G401 (cell line): ENCODE data around the gene INPP5J. TPM values are rescaled to one million over a fixed set of nuclear protein-coding genes. Genes with fewer than 3 reads are reported as not detected.
"Not testable (repeated sequence)": the region's sequence is repeated elsewhere in the genome, so short reads cannot be mapped to it uniquely, and the experiment has no call there.

Experiments used
- DNase-seq: peaks from one replicate; pipeline ENCODE4 v3.0.0-alpha.2; 2015; ENCODE audit warnings: low spot score
- in situ Hi-C: cut with HindIII; loops from 2 replicates; pipeline ENCODE4 v1.10.0; 2016; ENCODE audit warnings: low sequenced_read_pairs, mixed read lengths
- total RNA-seq: library from RNA; depleted of rRNA; stranded (reverse); fragments of >200 nt; shearing (Covaris generic); gene quantifications from 2 replicates; pipeline ENCODE4 v1.2.3, GENCODE V29; 2014

The INPP5J gene
- total RNA-seq, 1 experiment from 2014 or later: 3.0 TPM

GRCh38 chr22:31099841-31100761, 22.7 kb upstream of the INPP5J start:
- in situ Hi-C loops: no loop called here
- DNase-seq: no peak

GRCh38 chr22:31100762-31101525, 21.8 kb upstream of the INPP5J start:
- DNase-seq: no peak

GRCh38 chr22:31102441-31103081, 20.2 kb upstream of the INPP5J start:
- no peak for DNase-seq
- in situ Hi-C loops: no loop called here

More at GRCh38 chr22:31100762-31101525, 21.8 kb upstream of the INPP5J start:
- in situ Hi-C loops: no loop called here

GRCh38 chr22:31103111-31103510, 19.7 kb upstream of the INPP5J start:
- in situ Hi-C loops: no loop called here
- DNase-seq: no peak

GRCh38 chr22:31103899-31104694, 18.7 kb upstream of the INPP5J start:
- no peak for DNase-seq
- in situ Hi-C loops: no loop called here

GRCh38 chr22:31104869-31105268, 17.9 kb upstream of the INPP5J start:
- in situ Hi-C loops: no loop called here
- DNase-seq: no peak

GRCh38 chr22:31105282-31105929, 17.4 kb upstream of the INPP5J start:
- in situ Hi-C loops: no loop called here
- no peak for DNase-seq

- in situ Hi-C loops: no loop called here
- peak; percentile 33 for DNase-seq
Measured at GRCh38 chr22:31106001-31106571, 16.7 kb upstream of the INPP5J start.

- in situ Hi-C loops: no loop called here
- peak; percentile 38 for DNase-seq
Measured at GRCh38 chr22:31106731-31107177, 16.0 kb upstream of the INPP5J start.

- peak; percentile 98 for DNase-seq
- in situ Hi-C loops: no loop called here
Measured at GRCh38 chr22:31107178-31107893, 15.4 kb upstream of the INPP5J start, which contains the start of gene SELENOM. TSS of gene SELENOM (minus strand) at chr22:31107568. CDS start at chr22:31107505, 63 bp downstream.

GRCh38 chr22:31107894-31108218, 14.9 kb upstream of the INPP5J start:
- no peak for DNase-seq

GRCh38 chr22:31112547-31113091, 10.1 kb upstream of the INPP5J start:
- in situ Hi-C loops, DNase-seq: not testable (repeated sequence)

More at GRCh38 chr22:31107894-31108218, 14.9 kb upstream of the INPP5J start:
- in situ Hi-C loops: no loop called here

- no peak for DNase-seq
- in situ Hi-C loops: loop anchor here (5.0 kb wide), 1 partner anchor 54 kb away; no protein-coding TSS in a partner anchor
Measured at GRCh38 chr22:31118046-31118820, 4.5 kb upstream of the INPP5J start.

- in situ Hi-C loops: loop anchor here (5.0 kb wide), 1 partner anchor 53 kb away; no protein-coding TSS in a partner anchor
- no peak for DNase-seq
Measured at GRCh38 chr22:31119026-31119717, 3.6 kb upstream of the INPP5J start.

- in situ Hi-C loops: no loop called here
- DNase-seq: no peak
Measured at GRCh38 chr22:31120230-31120629, 2.5 kb upstream of the INPP5J start.

GRCh38 chr22:31120642-31121041, 2.1 kb upstream of the INPP5J start:
- in situ Hi-C loops: no loop called here
- DNase-seq: no peak
